ENCODE results near the gene CTNNBIP1. TPM values are rescaled to one million over a fixed set of nuclear protein-coding genes. Genes with fewer than 3 reads are reported as not detected.

The CTNNBIP1 gene
- total and polyA plus RNA-seq, 9 of the 15 experiments (the other 6 are each of a cell fraction or from before 2014, with no cell fraction given): 0.65 to 29.2 (median 14.7) TPM

GRCh38 chr1:9874959-9875635 lies 35.0 kb downstream of the CTNNBIP1 start:
- DNase-seq (ENCODE audit: extremely low read depth in 1 of 4, low spot score in 3 of 4): peak; percentile 88 to 98 (median 97)
- Histone ChIP-seq H3K27ac (ENCODE audit: extremely low read depth, low read depth, low read length) (no peak overlapping the region), H3K4me2 (ENCODE audit: insufficient read depth, low read length) (peak overlapping the region; percentile 48), H3K36me3 (ENCODE audit: control insufficient read depth, insufficient read depth, low read length) (no peaks in the 10 kb centered on the region), H3K9ac (ENCODE audit: insufficient read depth in 1 of 2, low read depth in 2 of 2, low read length in 2 of 2) (peak overlapping the region; percentile 8 to 62), H3K4me1 (replicated peaks in 1 of 2; ENCODE audit: control insufficient read depth in 2 of 2, insufficient read depth in 2 of 2, low read length in 2 of 2) (peaks cover 5 to 25% of the 10 kb centered on the region in 2 experiments; a peak in 4 of 5 replicates), H3K9me1 (ENCODE audit: control insufficient read depth, insufficient read depth, low read length) (no peaks in the 10 kb centered on the region), H3K27me3 (ENCODE audit: control insufficient read depth in 2 of 2, insufficient read depth in 2 of 2, low read length in 2 of 2) (no peaks in the 10 kb centered on the region), H2AFZ (ENCODE audit: low read depth, low read length) (peak overlapping the region; percentile 75), H4K20me1 (replicated peaks; ENCODE audit: control insufficient read depth, insufficient read depth, low read length) (0 out of 2 replicates have a peak, but pooled peaks cover 5% of the 10 kb centered on the region), H3K79me2 (ENCODE audit: control insufficient read depth, insufficient read depth, low read length) (no peaks in the 10 kb centered on the region), H3K4me3 (no peak overlapping the region), H3K9me3 (replicated peaks; ENCODE audit: control insufficient read depth, insufficient read depth, low read depth, low read length) (no peaks in the 10 kb centered on the region)
- POLR2A ChIA-PET: interaction anchor here (0.6 to 0.9 kb wide), 4 partner anchors 18 to 523 kb away, joined by 3 to 4 read pairs (median 3); partner anchors contain the start of gene NMNAT1
- no TSS peak for BruUV-seq (replicated peaks)
- peak; percentile 96 for ATAC-seq
- intact Hi-C loops (cut with micrococcal nuclease) (loop anchor here (1.0 to 2.0 kb wide), 6 partner anchors 36 to 554 kb away; partner anchors contain the start of genes CTNNBIP1, LZIC, NMNAT1 and UBE4B), in situ Hi-C loops (cut with MboI) (loop anchor here (5.0 to 10.0 kb wide), 2 partner anchors 70 to 552 kb away; partner anchors contain the start of genes LZIC and NMNAT1)
- FAIRE-seq: peak; percentile 97
- CTCF ChIA-PET (ENCODE audit: low intra/inter-chr PET ratio): interaction anchor here (0.6 to 3.2 kb wide), 12 partner anchors 14 to 1901 kb away, joined by 3 to 31 read pairs (median 5); partner anchors contain the start of genes LZIC, NMNAT1 and UBE4B
- 27% methylated on average over 25 of the region's 25 CpGs for WGBS (ENCODE audit: insufficient coverage, low coverage, missing lambda C conversion rate)
- TF ChIP-seq, protein P1, sequence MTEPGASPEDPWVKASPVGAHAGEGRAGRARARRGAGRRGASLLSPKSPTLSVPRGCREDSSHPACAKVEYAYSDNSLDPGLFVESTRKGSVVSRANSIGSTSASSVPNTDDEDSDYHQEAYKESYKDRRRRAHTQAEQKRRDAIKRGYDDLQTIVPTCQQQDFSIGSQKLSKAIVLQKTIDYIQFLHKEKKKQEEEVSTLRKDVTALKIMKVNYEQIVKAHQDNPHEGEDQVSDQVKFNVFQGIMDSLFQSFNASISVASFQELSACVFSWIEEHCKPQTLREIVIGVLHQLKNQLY (CRISPR knock-in tag; conservative IDR thresholded peaks at IDR 0.05): no peak
- TF ChIP-seq E2F3 (CRISPR knock-in tag; IDR thresholded peaks at IDR 0.05) (0 out of 2 replicates have a peak, but pooled peaks have one; percentile 25), MAFK (IDR thresholded peaks at IDR 0.05; ENCODE audit: low read length) (0 out of 2 replicates have a peak, but pooled peaks have one; percentile 33), ZNF740 (CRISPR knock-in tag; IDR thresholded peaks at IDR 0.05) (peak; percentile 16; the same call in 1 of the 2 replicates), ZNF740 (tag; IDR thresholded peaks at IDR 0.05) (no peak), ZBTB7A (IDR thresholded peaks at IDR 0.05; ENCODE audit: borderline replicate concordance, control insufficient read depth, low read depth, low read length) (peak; percentile 78), BCOR (IDR thresholded peaks at IDR 0.05) (no peak), CC2D1A (IDR thresholded peaks at IDR 0.05) (peak; percentile 83), DEAF1 (CRISPR knock-in tag; IDR thresholded peaks at IDR 0.05) (peak; percentile 94), JUN (IDR thresholded peaks at IDR 0.05; ENCODE audit: borderline replicate concordance, low read depth, low read length) (0 out of 2 replicates have a peak, but pooled peaks have one; percentile 61), JUN (CRISPR knock-in tag; IDR thresholded peaks at IDR 0.05; ENCODE audit: borderline replicate concordance) (no peak), ETV1 (tag; conservative IDR thresholded peaks at IDR 0.05; ENCODE audit: low read depth) (0 out of 2 replicates have a peak, but pooled peaks have one; percentile 13), RAD21 (CRISPR knock-in tag; conservative IDR thresholded peaks at IDR 0.05 in 1 of 2, IDR thresholded peaks at IDR 0.05 in 1 of 2) (peak; percentile 94 to 98), ATF7 (IDR thresholded peaks at IDR 0.05) (peak; percentile 55), ZFP30 (CRISPR knock-in tag; IDR thresholded peaks at IDR 0.05; ENCODE audit: borderline replicate concordance) (no peak)
